ENCODE data around the gene IMPDH1.

The IMPDH1 gene

GRCh38 chr7:128360359-128360678 lies 49.5 kb downstream of the IMPDH1 start:
- no peak for DNase-seq (ENCODE audit: low read depth in 2 of 2)

GRCh38 chr7:128359939-128360338 lies 49.8 kb downstream of the IMPDH1 start:
- no peak for DNase-seq (ENCODE audit: low read depth in 2 of 2)

- DNase-seq (ENCODE audit: low read depth in 2 of 2), result no peak
Observed at GRCh38 chr7:128359336-128359735, 50.4 kb downstream of the IMPDH1 start.

- no peak for DNase-seq (ENCODE audit: low read depth in 2 of 2)
Observed at GRCh38 chr7:128358233-128358632, 51.5 kb downstream of the IMPDH1 start.

- no peak for DNase-seq (ENCODE audit: low read depth in 2 of 2)
Observed at GRCh38 chr7:128357217-128357613, 52.6 kb downstream of the IMPDH1 start.

- DNase-seq (ENCODE audit: low read depth in 2 of 2), result no peak
Observed at GRCh38 chr7:128356546-128357216, 53.1 kb downstream of the IMPDH1 start.

GRCh38 chr7:128353610-128354009 lies 56.2 kb downstream of the IMPDH1 start:
- DNase-seq (ENCODE audit: low read depth in 2 of 2), result no peak

- no peak for DNase-seq (ENCODE audit: low read depth in 2 of 2)
Observed at GRCh38 chr7:128353189-128353588, 56.6 kb downstream of the IMPDH1 start.

GRCh38 chr7:128352636-128353035 lies 57.1 kb downstream of the IMPDH1 start:
- DNase-seq (ENCODE audit: low read depth in 2 of 2), result no peak

GRCh38 chr7:128352153-128352537 lies 57.6 kb downstream of the IMPDH1 start:
- DNase-seq (ENCODE audit: low read depth in 2 of 2), result no peak

GRCh38 chr7:128351296-128352152 lies 58.3 kb downstream of the IMPDH1 start:
- no peak for DNase-seq (ENCODE audit: low read depth in 2 of 2)

GRCh38 chr7:128350708-128351295 lies 59.0 kb downstream of the IMPDH1 start:
- no peak for DNase-seq (ENCODE audit: low read depth in 2 of 2)

- no peak for DNase-seq (ENCODE audit: low read depth in 2 of 2)
Observed at GRCh38 chr7:128349466-128349825, 60.3 kb downstream of the IMPDH1 start.

GRCh38 chr7:128347647-128348097 lies 62.1 kb downstream of the IMPDH1 start:
- no peak for DNase-seq (ENCODE audit: low read depth in 2 of 2)

- DNase-seq (ENCODE audit: low read depth in 2 of 2), result no peak
Observed at GRCh38 chr7:128344431-128344774, 65.4 kb downstream of the IMPDH1 start.

GRCh38 chr7:128343554-128344430 lies 66.0 kb downstream of the IMPDH1 start, which contains the start of gene RBM28:
RBM28 (minus strand) TSS chr7:128343908; CDS start chr7:128343793, 115 bp downstream.
- peak; percentile 86 to 87 for DNase-seq (ENCODE audit: low read depth in 2 of 2)

Measured in fibroblast of skin of left quadriceps (primary cell).